HCT116 (cell line): ENCODE measurements around the gene PDE4C. TPM values are rescaled to one million over a fixed set of nuclear protein-coding genes. Genes with fewer than 3 reads are reported as not detected.

Experiments
- ATAC-seq: fragments of 200-7000 bp; cut with Tn5 transposase; 2 replicates; pipeline ENCODE4 v1.9.1; 2020; ENCODE audit warnings: mild to moderate bottlenecking, moderate library complexity
- BruUV-seq: library from RNA; stranded (reverse); fragments of 400-500 nt; replicated peaks from 2 replicates; lab custom pipeline; 2021; lab: Mats Ljungman, UMichigan
- CTCF ChIA-PET: fragments of 300-600 bp; sonication (Branson Sonifier 250); formaldehyde crosslinking; loops from one replicate; lab custom pipeline; 2021; ENCODE audit warnings: antibody characterized with exemption; lab: Charles Lee
- POLR2A ChIA-PET: fragments of 300-600, 350-600 bp; sonication (Branson Sonifier 250); formaldehyde crosslinking; loops from one replicate; lab custom pipeline; 2021; ENCODE audit warnings: antibody characterized with exemption; lab: Charles Lee
- RAD21 ChIA-PET, 2 experiments: fragments of 300-600 bp; sonication (Branson Sonifier 250); formaldehyde crosslinking; loops; one replicate each; lab custom pipeline; 2023; ENCODE audit warnings: low total read pairs in 2 of 2; ENCODE audit not compliant: uncharacterized antibody in 2 of 2, unreplicated experiment in 2 of 2, low non-redundant PET in 1 of 2; lab: Charles Lee
- DNase-seq: peaks from one replicate; pipeline ENCODE4 v3.0.0-alpha.2; 2010; ENCODE audit warnings: low read depth, low spot score
- H2AFZ ChIP-seq: fragments of 200-600 bp; shearing (Covaris generic), sonication (generic); 2 replicates; pipeline ENCODE4 v1.6.1; 2017; ENCODE audit warnings: low read depth, mixed run types, mixed read lengths, antibody characterized with exemption, low read length; ENCODE audit not compliant: poor library complexity, severe bottlenecking
- H3K27ac ChIP-seq: 2 replicates; pipeline ENCODE4 v1.5.1; 2012; ENCODE audit warnings: low read depth, low read length
- H3K27me3 ChIP-seq: fragments of 200-600 bp; sonication (generic); 2 replicates; pipeline ENCODE4 v1.6.1; 2016; ENCODE audit warnings: mixed run types, low read length, mixed read lengths; ENCODE audit not compliant: insufficient read depth
- H3K36me3 ChIP-seq, 2 experiments: fragments of 200-500 bp in 1 of 2; fragments of 200-600 bp in 1 of 2; sonication (Bioruptor generic) in 1 of 2; sonication (generic) in 1 of 2; 2 replicates each; pipeline versions ENCODE4 v1.5.1 to v1.6.1; 2014 to 2016; ENCODE audit warnings: low read length in 2 of 2, inconsistent platforms in 1 of 2, mixed read lengths in 1 of 2, mixed run types in 1 of 2; ENCODE audit not compliant: insufficient read depth in 2 of 2, control insufficient read depth in 1 of 2
- H3K4me1 ChIP-seq, 2 experiments: fragments of 200-600 bp in 1 of 2; sonication (generic) in 1 of 2; 2 replicates each; pipeline versions ENCODE4 v1.5.1 to v1.6.1; 2012 to 2017; ENCODE audit warnings: low read length in 2 of 2, inconsistent platforms in 1 of 2, mild to moderate bottlenecking in 1 of 2, mixed read lengths in 1 of 2, mixed run types in 1 of 2, moderate library complexity in 1 of 2; ENCODE audit not compliant: insufficient read depth in 2 of 2, control insufficient read depth in 1 of 2
- H3K4me2 ChIP-seq: fragments of 200-600 bp; sonication (generic); 2 replicates; pipeline ENCODE4 v1.6.1; 2017; ENCODE audit warnings: mixed run types, low read length, mixed read lengths
- H3K4me3 ChIP-seq, 2 experiments: fragments of 200-600 bp in 1 of 2; sonication (generic) in 1 of 2; replicated peaks in 1 of 2; 2 replicates each; pipeline ENCODE4 v1.5.1; 2011 to 2016; ENCODE audit warnings: low read length in 2 of 2, control low read depth in 1 of 2, low read depth in 1 of 2, mild to moderate bottlenecking in 1 of 2, mixed read lengths in 1 of 2, mixed run types in 1 of 2
- H3K79me2 ChIP-seq: fragments of 200-600 bp; sonication (generic); 2 replicates; pipeline ENCODE4 v1.6.1; 2017; ENCODE audit warnings: mild to moderate bottlenecking, mixed run types, low read length, moderate library complexity, mixed read lengths; ENCODE audit not compliant: insufficient read depth
- H3K9ac ChIP-seq: fragments of 200-600 bp; sonication (generic); 2 replicates; pipeline ENCODE4 v1.6.1; 2016; ENCODE audit warnings: low read length, mixed read lengths
- H3K9me2 ChIP-seq: fragments of 200-600 bp; sonication (generic), shearing (Covaris generic); 2 replicates; pipeline ENCODE4 v1.6.1; 2017; ENCODE audit warnings: mixed run types, mild to moderate bottlenecking, moderate library complexity; ENCODE audit not compliant: insufficient read depth
- H3K9me3 ChIP-seq, 2 experiments: fragments of 200-500 bp in 1 of 2; fragments of 200-600 bp in 1 of 2; sonication (Bioruptor generic) in 1 of 2; sonication (generic) in 1 of 2; 2 replicates each; pipeline ENCODE4 v1.6.1; 2014 to 2017; ENCODE audit warnings: low read length in 2 of 2, mixed read lengths in 2 of 2, inconsistent platforms in 1 of 2, low read depth in 1 of 2, mild to moderate bottlenecking in 1 of 2, mixed run types in 1 of 2, moderate library complexity in 1 of 2; ENCODE audit not compliant: control insufficient read depth in 1 of 2, insufficient read depth in 1 of 2
- H4K20me1 ChIP-seq: fragments of 200-600 bp; sonication (generic), shearing (Covaris generic); 2 replicates; pipeline ENCODE4 v1.6.1; 2017; ENCODE audit warnings: mixed run types, mild to moderate bottlenecking, moderate library complexity; ENCODE audit not compliant: insufficient read depth
- CBX3 ChIP-seq: IDR thresholded peaks from 2 replicates; pipeline ENCODE4 v1.6.1; 2012; ENCODE audit warnings: low read depth
- CEBPB ChIP-seq: IDR thresholded peaks from 2 replicates; pipeline ENCODE4 v1.6.1; 2012; ENCODE audit warnings: low read depth
- EGR1 ChIP-seq: IDR thresholded peaks from 2 replicates; pipeline ENCODE4 v1.6.1; 2012; ENCODE audit warnings: low read depth
- EZH2phosphoT487 ChIP-seq: fragments of 200-600 bp; IDR thresholded peaks from 2 replicates; pipeline ENCODE4 v1.6.1; 2018; ENCODE audit warnings: antibody characterized with exemption, borderline replicate concordance
- JUND ChIP-seq: IDR thresholded peaks from 2 replicates; pipeline ENCODE4 v1.6.1; 2012
- MAX ChIP-seq: IDR thresholded peaks from 2 replicates; pipeline ENCODE4 v1.6.1; 2012
- RAD21 ChIP-seq: IDR thresholded peaks from 2 replicates; pipeline ENCODE4 v1.6.1; 2012; ENCODE audit warnings: low read depth, mild to moderate bottlenecking
- REST ChIP-seq: IDR thresholded peaks from 2 replicates; pipeline ENCODE4 v1.6.1; 2012; ENCODE audit warnings: low read depth
- SIN3A ChIP-seq: IDR thresholded peaks from 2 replicates; pipeline ENCODE4 v1.6.1; 2012; ENCODE audit warnings: low read depth
- SRF ChIP-seq: IDR thresholded peaks from 2 replicates; pipeline ENCODE4 v1.6.1; 2012; ENCODE audit warnings: low read depth
- TCF7L2 ChIP-seq: IDR thresholded peaks from 2 replicates; pipeline ENCODE4 v1.7.0; 2011; ENCODE audit warnings: borderline replicate concordance, inconsistent platforms; ENCODE audit not compliant: insufficient read depth, insufficient read length; ENCODE audit errors: extremely low read depth
- YY1 ChIP-seq: IDR thresholded peaks from 2 replicates; pipeline ENCODE4 v1.6.1; 2011; ENCODE audit warnings: low read length, low read depth, moderate library complexity, mild to moderate bottlenecking; ENCODE audit not compliant: insufficient replicate concordance; ENCODE audit errors: extremely low read depth
- ZBTB33 ChIP-seq: IDR thresholded peaks from 2 replicates; pipeline ENCODE4 v1.6.1; 2011; ENCODE audit warnings: mild to moderate bottlenecking, low read length, moderate library complexity; ENCODE audit not compliant: insufficient replicate concordance; ENCODE audit errors: extremely low read depth
- ZFX ChIP-seq: fragments of 450-650 bp; IDR thresholded peaks from 2 replicates; pipeline ENCODE4 v1.6.1; 2017
- ZNF274 ChIP-seq: fragments of 200-500 bp; sonication (Bioruptor generic); IDR thresholded peaks from 2 replicates; pipeline ENCODE4 v1.6.1; 2014; ENCODE audit warnings: mild to moderate bottlenecking, low read depth, low read length, inconsistent platforms
- intact Hi-C: fragments of 100-400 bp; cut with micrococcal nuclease; formaldehyde crosslinking; loops from 2 replicates; pipeline ENCODE4 v1.10.0; 2022
- total RNA-seq: library from RNA; stranded (reverse); gene quantifications from one replicate; pipeline ENCODE4 v1.2.1, GENCODE V29; 2021; ENCODE audit not compliant: unreplicated experiment

The PDE4C gene
- total RNA-seq, 1 experiment from 2014 or later: 1.5 TPM

- TF ChIP-seq ZBTB33 (no peak), JUND (no peak), CEBPB (no peak), EGR1 (no peak)
- TF ChIP-seq, all 23 proteins: peak for 0
Observed at GRCh38 chr19:18230941-18231734, 4.9 kb upstream of the PDE4C start (continued).

- DNase-seq: no peak
- Histone ChIP-seq H3K79me2 (no peaks in the 10 kb centered on the region), H3K4me3 (no peak overlapping the region), H3K36me3 (no peaks in the 10 kb centered on the region), H3K9me2 (no peaks in the 10 kb centered on the region), H3K9ac (no peak overlapping the region), H3K27ac (no peak overlapping the region), H3K4me1 (peaks cover 4 to 20% of the 10 kb centered on the region in 2 experiments; a peak in 3 of 4 replicates), H4K20me1 (no peaks in the 10 kb centered on the region), H2AFZ (no peak overlapping the region), H3K27me3 (no peaks in the 10 kb centered on the region), H3K9me3 (no peaks in the 10 kb centered on the region), H3K4me2 (no peak overlapping the region)
- BruUV-seq: no TSS peak
- ChIA-PET RAD21 (no interaction called here), CTCF (interaction anchor here (0.7 kb wide), 1 partner anchor 22 kb away, joined by 3 read pairs; no protein-coding TSS in a partner anchor), POLR2A (no interaction called here)
- intact Hi-C loops: no loop called here
- ATAC-seq: no peak
- TF ChIP-seq CEBPB (no peak), SIN3A (no peak), RAD21 (no peak), CBX3 (no peak), EGR1 (no peak), SRF (no peak), ZFX (no peak), MAX (no peak), ZNF274 (no peak), YY1 (no peak), ZBTB33 (no peak), EZH2phosphoT487 (no peak), TCF7L2 (no peak), REST (no peak)
Observed at GRCh38 chr19:18229915-18230314, 3.7 kb upstream of the PDE4C start.
